Calu3 (cell line): Measurements from ENCODE around the gene FAIM. TPM values are rescaled to one million over a fixed set of nuclear protein-coding genes. Genes with fewer than 3 reads are reported as not detected.

Experiments
- BruUV-seq: library from RNA; stranded (reverse); fragments of 400-500 nt; replicated peaks from 2 replicates; lab custom pipeline; 2021; lab: Mats Ljungman, UMichigan
- CTCF ChIA-PET: fragments of 300-600 bp; sonication (Branson Sonifier 250); formaldehyde crosslinking; loops from one replicate; lab custom pipeline; 2022; ENCODE audit warnings: antibody characterized with exemption; lab: Charles Lee
- DNase-seq: peaks from one replicate; pipeline ENCODE4 v3.0.0; 2022
- H3K27ac Mint-ChIP-seq: one replicate; pipeline ENCODE4 v1.8.0; 2022; ENCODE audit warnings: mixed read lengths; ENCODE audit not compliant: unreplicated experiment
- H3K27me3 Mint-ChIP-seq: one replicate; pipeline ENCODE4 v1.8.0; 2022; ENCODE audit warnings: mixed read lengths; ENCODE audit not compliant: unreplicated experiment
- H3K36me3 Mint-ChIP-seq: one replicate; pipeline ENCODE4 v1.8.0; 2022; ENCODE audit warnings: mild to moderate bottlenecking, moderate library complexity, mixed read lengths; ENCODE audit not compliant: insufficient read depth, unreplicated experiment
- H3K4me1 Mint-ChIP-seq: one replicate; pipeline ENCODE4 v1.8.0; 2022; ENCODE audit warnings: mild to moderate bottlenecking, low read depth, mixed read lengths; ENCODE audit not compliant: unreplicated experiment
- H3K4me3 Mint-ChIP-seq: one replicate; pipeline ENCODE4 v1.8.0; 2022; ENCODE audit warnings: mild to moderate bottlenecking, low read depth, moderate library complexity, mixed read lengths; ENCODE audit not compliant: unreplicated experiment
- H3K9me3 Mint-ChIP-seq: one replicate; pipeline ENCODE4 v1.8.0; 2022; ENCODE audit warnings: low read depth, mixed read lengths; ENCODE audit not compliant: unreplicated experiment
- intact Hi-C: fragments of 100-400 bp; cut with micrococcal nuclease; formaldehyde crosslinking; loops from one replicate; pipeline ENCODE4 v1.10.0; 2022; ENCODE audit not compliant: unreplicated experiment
- total RNA-seq: library from RNA; stranded (reverse); gene quantifications from 2 replicates; pipeline ENCODE4 v1.2.3, GENCODE V29; 2022
- TF ChIP-seq, protein P1 (sequence below): fragments of 200-600 bp; IDR thresholded peaks from one replicate; pipeline ENCODE4 v1.8.0; 2022; ENCODE audit warnings: antibody characterized with exemption; ENCODE audit not compliant: unreplicated experiment

The FAIM gene
- total RNA-seq, 1 experiment from 2014 or later, result 30.4 TPM

DNA sequence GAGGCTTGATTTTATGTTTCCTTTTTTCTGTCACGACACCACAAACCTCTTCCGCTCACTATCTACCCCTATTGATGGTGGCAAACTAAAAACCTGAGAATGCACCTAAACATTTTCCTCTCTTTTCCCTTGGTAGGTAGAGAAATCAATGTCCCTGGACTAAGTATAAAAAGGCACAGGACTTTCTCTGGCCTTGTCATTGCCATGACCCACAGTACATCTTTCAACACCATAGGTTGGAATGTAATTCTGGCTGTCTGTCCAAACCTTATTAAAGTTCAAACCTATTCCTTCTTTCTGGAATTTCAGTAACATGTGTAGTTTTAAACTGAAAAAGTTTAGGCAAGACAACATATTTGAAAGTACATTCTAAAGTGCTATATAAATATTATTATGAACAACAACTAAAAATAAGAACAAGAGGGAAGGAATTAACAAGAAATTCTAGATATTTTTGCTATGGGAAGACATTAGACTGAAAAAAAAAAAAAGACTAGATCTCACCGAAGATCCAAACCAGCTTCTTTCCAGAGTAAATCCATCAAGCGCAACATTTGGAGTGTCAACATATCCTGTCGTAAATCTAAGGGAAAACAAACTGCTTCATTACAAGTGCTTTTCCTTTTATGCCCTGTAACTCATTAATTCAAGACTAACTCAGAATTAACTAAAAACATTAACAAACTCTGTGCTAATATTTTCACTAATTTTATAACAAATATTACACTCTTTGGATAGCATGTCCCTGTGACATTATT is 73.1 kb downstream of the FAIM start:
- H3K27ac Mint-ChIP-seq, result no peak overlapping the region
- H3K36me3 Mint-ChIP-seq, result no peaks in the 10 kb centered on the region
- BruUV-seq, result no TSS peak
- intact Hi-C loops, result no loop called here
- no peak for DNase-seq
- peaks cover 2% of the 10 kb centered on the region for H3K4me1 Mint-ChIP-seq
- TF ChIP-seq, protein P1, sequence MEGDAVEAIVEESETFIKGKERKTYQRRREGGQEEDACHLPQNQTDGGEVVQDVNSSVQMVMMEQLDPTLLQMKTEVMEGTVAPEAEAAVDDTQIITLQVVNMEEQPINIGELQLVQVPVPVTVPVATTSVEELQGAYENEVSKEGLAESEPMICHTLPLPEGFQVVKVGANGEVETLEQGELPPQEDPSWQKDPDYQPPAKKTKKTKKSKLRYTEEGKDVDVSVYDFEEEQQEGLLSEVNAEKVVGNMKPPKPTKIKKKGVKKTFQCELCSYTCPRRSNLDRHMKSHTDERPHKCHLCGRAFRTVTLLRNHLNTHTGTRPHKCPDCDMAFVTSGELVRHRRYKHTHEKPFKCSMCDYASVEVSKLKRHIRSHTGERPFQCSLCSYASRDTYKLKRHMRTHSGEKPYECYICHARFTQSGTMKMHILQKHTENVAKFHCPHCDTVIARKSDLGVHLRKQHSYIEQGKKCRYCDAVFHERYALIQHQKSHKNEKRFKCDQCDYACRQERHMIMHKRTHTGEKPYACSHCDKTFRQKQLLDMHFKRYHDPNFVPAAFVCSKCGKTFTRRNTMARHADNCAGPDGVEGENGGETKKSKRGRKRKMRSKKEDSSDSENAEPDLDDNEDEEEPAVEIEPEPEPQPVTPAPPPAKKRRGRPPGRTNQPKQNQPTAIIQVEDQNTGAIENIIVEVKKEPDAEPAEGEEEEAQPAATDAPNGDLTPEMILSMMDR, result no peak
- no peaks in the 10 kb centered on the region for H3K27me3 Mint-ChIP-seq
- H3K4me3 Mint-ChIP-seq, result no peak overlapping the region
- no peaks in the 10 kb centered on the region for H3K9me3 Mint-ChIP-seq
- CTCF ChIA-PET, result interaction anchor here (0.7 kb wide), 1 partner anchor 221 kb away, joined by 3 read pairs; no protein-coding TSS in a partner anchor

DNA sequence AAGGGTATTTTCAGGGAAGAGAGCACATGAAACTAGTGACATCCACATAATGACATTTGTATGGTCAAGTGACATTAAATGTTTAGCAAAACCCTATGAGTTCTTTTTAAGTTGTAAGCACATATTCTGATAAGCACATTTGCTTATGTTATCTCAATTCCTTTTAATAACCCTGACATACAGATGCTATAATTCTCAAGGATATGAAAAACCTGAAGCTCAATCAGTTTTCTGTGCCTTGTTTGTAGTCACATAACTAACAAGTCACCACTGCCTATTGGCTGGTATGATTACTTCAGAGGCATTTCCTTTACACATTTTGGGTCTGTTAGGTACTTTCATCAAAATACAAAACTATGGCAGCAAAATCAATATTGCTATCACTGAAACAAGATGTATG is 74.1 kb downstream of the FAIM start:
- Mint-ChIP-seq H3K27me3 (no peaks in the 10 kb centered on the region), H3K9me3 (no peaks in the 10 kb centered on the region), H3K36me3 (no peaks in the 10 kb centered on the region), H3K4me1 (peaks cover 12% of the 10 kb centered on the region), H3K27ac (no peak overlapping the region), H3K4me3 (no peak overlapping the region)
- no TSS peak for BruUV-seq
- CTCF ChIA-PET, result no interaction called here
- no peak for DNase-seq
- intact Hi-C loops, result no loop called here
- TF ChIP-seq, protein P1, result no peak

Other genes starting within 250 kb of the FAIM start
- 3.2 and 3.5 TPM in 2 replicates for gene ESYT3, start 174.2 kb upstream of the FAIM start, total RNA-seq
- 88.8 and 99.1 TPM in 2 replicates for gene CEP70, start 14.5 kb upstream of the FAIM start, total RNA-seq
- gene PIK3CB, start 226.2 kb downstream of the FAIM start, total RNA-seq, result 52.6 and 59.3 TPM in 2 replicates